ENCODE results near the gene PTPN11. TPM values are rescaled to one million over a fixed set of nuclear protein-coding genes. Genes with fewer than 3 reads are reported as not detected.
"Not testable (repeated sequence)": the region's sequence is repeated elsewhere in the genome, so short reads cannot be mapped to it uniquely, and the experiment has no call there.

The PTPN11 gene
- total RNA-seq, 2 experiments from 2014 or later = 137 to 145 TPM

DNA sequence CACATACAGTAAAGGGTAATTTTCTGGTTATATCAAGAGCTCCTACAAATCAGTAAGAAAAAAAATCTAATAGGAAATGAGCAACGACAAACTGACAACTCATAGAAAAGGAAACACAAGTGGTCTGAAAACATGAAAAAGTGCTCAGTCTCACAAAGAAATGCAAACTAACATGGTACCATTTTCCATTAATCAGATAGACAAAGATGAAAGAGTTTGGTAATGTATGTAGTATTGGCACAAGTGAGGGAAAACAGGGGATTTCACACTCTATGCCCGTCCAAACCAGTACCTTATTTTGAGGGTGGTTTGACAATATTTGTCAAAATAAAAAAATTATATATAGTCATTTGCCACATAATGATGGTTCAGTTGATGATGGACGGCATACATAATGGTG is 13.2 kb downstream of the PTPN11 start:
- H3K27me3 Mint-ChIP-seq = no peaks in the 10 kb centered on the region
- H3K27ac Mint-ChIP-seq = peak overlapping the region; percentile 77
- H3K4me3 Mint-ChIP-seq = peak overlapping the region; percentile 1
- DNase-seq = no peak
- intact Hi-C loops (cut with micrococcal nuclease) = no loop called here
- ChIA-PET CTCF (interaction anchor here (0.6 to 1.2 kb wide), 2 partner anchors 21 to 469 kb away, joined by 3 to 5 read pairs; no protein-coding TSS in a partner anchor), POLR2A (interaction anchor here (0.6 kb wide), 1 partner anchor 796 kb away, joined by 3 read pairs; no protein-coding TSS in a partner anchor)
- H3K9me3 Mint-ChIP-seq = no peaks in the 10 kb centered on the region
- peaks cover 39% of the 10 kb centered on the region for H3K4me1 Mint-ChIP-seq (ENCODE audit: low read depth)
- H3K36me3 Mint-ChIP-seq = peaks cover 5% of the 10 kb centered on the region

DNA sequence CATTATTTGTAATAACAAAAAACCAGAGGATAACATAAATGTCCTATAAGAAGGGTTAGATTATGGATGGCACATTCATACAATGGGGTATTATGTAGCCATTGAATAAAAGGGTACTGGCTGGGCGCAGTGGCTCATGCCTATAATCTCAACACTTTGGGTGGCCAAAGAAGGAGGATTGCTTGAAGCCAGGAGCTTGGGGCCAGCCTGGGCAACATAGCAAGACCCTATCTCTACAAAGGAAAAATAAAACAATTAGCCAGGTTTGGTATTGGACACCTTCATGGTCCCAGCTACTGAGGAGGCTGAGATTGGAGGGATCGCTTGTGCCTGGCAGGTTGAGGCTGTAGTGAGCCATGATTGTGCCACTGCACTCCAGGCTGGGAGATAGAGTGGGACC is 14.8 kb downstream of the PTPN11 start:
- no peak overlapping the region for H3K4me3 Mint-ChIP-seq
- no peak overlapping the region for H3K27ac Mint-ChIP-seq
- peaks cover 3% of the 10 kb centered on the region for H3K36me3 Mint-ChIP-seq
- intact Hi-C loops (cut with micrococcal nuclease) = no loop called here
- H3K9me3 Mint-ChIP-seq = no peaks in the 10 kb centered on the region
- DNase-seq = no peak
- H3K4me1 Mint-ChIP-seq (ENCODE audit: low read depth) = peaks cover 40% of the 10 kb centered on the region
- ChIA-PET POLR2A (no interaction called here), CTCF (no interaction called here)
- no peaks in the 10 kb centered on the region for H3K27me3 Mint-ChIP-seq

DNA sequence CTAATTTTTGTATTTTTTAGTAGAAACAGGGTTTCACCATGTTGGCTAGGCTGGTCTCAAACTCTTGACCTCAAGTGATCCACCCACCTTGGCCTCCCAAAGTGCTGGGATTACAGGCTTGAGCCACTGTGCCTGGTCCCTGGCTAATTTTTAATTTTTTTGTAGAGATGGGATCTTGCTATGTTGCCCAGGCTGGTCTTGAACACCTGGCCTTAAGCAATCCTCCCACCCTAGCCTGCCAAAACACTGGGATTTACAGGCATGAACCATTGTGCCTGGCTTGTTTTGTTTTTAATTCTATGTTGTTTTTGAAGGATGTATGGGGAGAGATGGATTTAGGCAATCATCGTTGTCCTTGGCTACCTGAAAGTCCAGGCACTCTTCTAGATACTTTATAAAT is 19.9 kb downstream of the PTPN11 start:
- H3K27me3 Mint-ChIP-seq; H3K4me3 Mint-ChIP-seq; CTCF ChIA-PET; H3K9me3 Mint-ChIP-seq; H3K36me3 Mint-ChIP-seq; POLR2A ChIA-PET; DNase-seq; intact Hi-C loops (cut with micrococcal nuclease); H3K27ac Mint-ChIP-seq: not testable (repeated sequence)
- H3K4me1 Mint-ChIP-seq (ENCODE audit: low read depth) = peaks cover 13% of the 10 kb centered on the region

DNA sequence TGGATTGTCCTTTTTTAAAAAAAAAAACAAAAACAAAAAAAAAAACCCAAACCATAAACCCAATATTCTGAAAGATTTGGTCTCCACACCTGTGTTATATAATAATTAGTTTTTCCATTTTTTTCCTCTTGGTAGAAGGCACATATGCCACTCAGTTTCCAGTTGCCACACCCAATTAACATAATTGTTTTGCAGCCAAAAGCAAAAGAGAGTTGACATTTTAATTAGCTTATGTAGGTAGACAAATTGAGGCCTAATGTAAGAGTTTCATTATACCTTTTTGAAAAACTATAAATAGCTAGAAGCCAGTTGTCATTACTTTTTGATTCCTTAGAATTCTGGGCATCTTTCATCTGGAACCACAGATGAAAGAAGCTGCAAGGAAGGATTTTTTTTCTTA is 21.0 kb downstream of the PTPN11 start:
- H3K9me3 Mint-ChIP-seq = no peaks in the 10 kb centered on the region
- peaks cover 13% of the 10 kb centered on the region for H3K4me1 Mint-ChIP-seq (ENCODE audit: low read depth)
- no peak for DNase-seq
- no peak overlapping the region for H3K27ac Mint-ChIP-seq
- POLR2A ChIA-PET = no interaction called here
- H3K4me3 Mint-ChIP-seq = no peak overlapping the region
- no peaks in the 10 kb centered on the region for H3K27me3 Mint-ChIP-seq
- CTCF ChIA-PET = interaction anchor here (0.6 kb wide), 1 partner anchor 494 kb away, joined by 3 read pairs; no protein-coding TSS in a partner anchor
- H3K36me3 Mint-ChIP-seq = peaks cover 2% of the 10 kb centered on the region
- intact Hi-C loops (cut with micrococcal nuclease) = no loop called here

DNA sequence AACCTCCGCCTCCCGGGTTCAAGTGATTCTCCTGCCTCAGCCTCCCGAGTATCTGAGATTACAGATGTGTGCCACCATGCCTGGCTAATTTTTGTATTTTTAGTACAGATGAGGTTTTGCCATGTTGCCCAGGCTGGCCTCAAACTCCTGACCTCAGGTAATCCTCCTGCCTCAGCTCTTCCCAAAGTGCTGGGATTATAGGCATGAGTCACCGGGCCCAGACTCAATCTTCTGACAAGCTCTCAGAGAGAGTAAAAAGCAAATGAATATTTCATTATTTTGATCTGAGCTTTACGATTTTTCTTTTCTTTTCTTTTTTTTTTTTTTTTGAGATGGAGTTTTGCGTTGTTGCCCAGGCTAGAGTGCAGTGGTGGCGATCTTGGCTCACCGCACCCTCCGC is 21.9 kb downstream of the PTPN11 start:
- H3K27ac Mint-ChIP-seq; POLR2A ChIA-PET; H3K9me3 Mint-ChIP-seq; H3K4me3 Mint-ChIP-seq; H3K27me3 Mint-ChIP-seq; H3K36me3 Mint-ChIP-seq; CTCF ChIA-PET; H3K4me1 Mint-ChIP-seq (ENCODE audit: low read depth); DNase-seq; intact Hi-C loops (cut with micrococcal nuclease): not testable (repeated sequence)

DNA sequence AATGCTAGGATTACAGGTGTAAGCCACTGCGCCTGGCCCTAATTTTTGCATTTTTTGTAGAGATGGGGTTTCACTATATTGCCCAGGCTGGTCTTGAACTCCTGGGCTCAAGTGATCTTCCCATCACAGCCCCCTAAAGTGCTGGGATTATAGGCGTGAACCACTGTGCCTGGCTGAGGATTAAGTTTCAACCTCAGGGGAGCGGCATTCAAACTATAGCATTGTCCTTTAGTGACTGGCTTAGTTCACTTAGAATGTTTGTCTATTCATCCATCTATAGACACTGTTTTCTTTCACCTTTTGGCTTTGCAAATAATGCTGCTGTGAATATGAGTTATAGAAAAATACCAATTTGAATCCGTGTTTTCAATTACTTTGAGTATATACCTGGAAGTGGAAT is 25.2 kb downstream of the PTPN11 start:
- H3K36me3 Mint-ChIP-seq = peaks cover 8% of the 10 kb centered on the region
- no peak overlapping the region for H3K4me3 Mint-ChIP-seq
- peaks cover 12% of the 10 kb centered on the region for H3K4me1 Mint-ChIP-seq (ENCODE audit: low read depth)
- no peak overlapping the region for H3K27ac Mint-ChIP-seq
- no peaks in the 10 kb centered on the region for H3K27me3 Mint-ChIP-seq
- ChIA-PET CTCF (no interaction called here), POLR2A (no interaction called here)
- no peaks in the 10 kb centered on the region for H3K9me3 Mint-ChIP-seq
- intact Hi-C loops (cut with micrococcal nuclease) = no loop called here
- DNase-seq = no peak

DNA sequence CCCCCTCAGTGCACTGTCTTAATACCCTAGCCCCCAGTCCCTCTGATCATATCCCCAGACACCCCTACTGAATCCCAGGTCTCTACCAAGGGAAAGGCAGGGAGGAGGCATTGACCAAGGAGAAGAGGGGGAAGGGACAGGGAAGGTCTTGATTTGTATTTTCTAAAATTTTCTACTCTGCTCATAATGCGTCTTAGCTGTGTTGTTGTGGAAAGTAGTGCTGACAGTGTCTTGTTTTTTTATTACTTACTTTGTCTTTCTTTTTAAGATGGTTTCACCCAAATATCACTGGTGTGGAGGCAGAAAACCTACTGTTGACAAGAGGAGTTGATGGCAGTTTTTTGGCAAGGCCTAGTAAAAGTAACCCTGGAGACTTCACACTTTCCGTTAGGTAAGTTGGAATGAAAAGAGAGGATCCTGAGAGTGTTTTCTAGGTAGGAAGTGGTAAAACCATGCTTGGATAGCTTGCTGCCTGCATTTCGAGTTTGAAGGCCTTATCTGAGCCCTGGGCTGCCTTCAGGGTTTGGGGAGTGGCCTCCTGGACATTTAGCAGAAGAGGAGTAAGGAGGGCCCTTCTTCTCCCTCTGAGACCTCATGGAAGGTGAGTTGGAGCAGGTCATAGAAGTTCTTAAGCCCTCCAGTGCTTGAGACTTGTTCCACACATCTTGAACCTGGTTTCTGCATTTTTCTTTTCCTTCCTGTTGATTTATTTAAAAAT is 27.4 kb downstream of the PTPN11 start:
- ChIA-PET CTCF (no interaction called here), POLR2A (no interaction called here)
- no peak for DNase-seq
- Mint-ChIP-seq H3K4me3 (no peak overlapping the region), H3K4me1 (ENCODE audit: low read depth) (peaks cover 12% of the 10 kb centered on the region), H3K27me3 (no peaks in the 10 kb centered on the region), H3K36me3 (peaks cover 20% of the 10 kb centered on the region), H3K9me3 (no peaks in the 10 kb centered on the region), H3K27ac (peak overlapping the region; percentile 73)
- intact Hi-C loops (cut with micrococcal nuclease) = no loop called here

DNA sequence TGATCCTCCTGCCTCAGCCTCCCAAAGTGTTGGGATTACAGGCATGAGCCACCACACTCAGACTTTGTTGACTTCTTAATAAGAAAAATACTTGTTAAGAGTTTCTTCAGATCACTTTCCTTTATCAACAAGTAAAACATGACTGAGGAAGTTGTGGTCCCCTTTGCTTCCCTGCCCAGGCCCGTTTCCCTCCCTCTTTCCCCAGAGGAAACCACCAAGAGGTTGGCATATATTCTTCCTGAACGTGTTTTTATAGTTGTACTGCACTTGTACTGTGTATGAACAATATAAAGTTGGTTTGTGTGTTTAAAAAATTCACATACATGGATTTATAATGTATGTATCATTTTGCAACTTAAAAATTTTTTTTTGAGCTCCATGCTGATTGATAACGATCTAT is 28.4 kb downstream of the PTPN11 start:
- no peak for DNase-seq
- no peak overlapping the region for H3K27ac Mint-ChIP-seq
- H3K4me3 Mint-ChIP-seq = no peak overlapping the region
- ChIA-PET CTCF (no interaction called here), POLR2A (no interaction called here)
- peaks cover 22% of the 10 kb centered on the region for H3K36me3 Mint-ChIP-seq
- no peaks in the 10 kb centered on the region for H3K9me3 Mint-ChIP-seq
- H3K4me1 Mint-ChIP-seq (ENCODE audit: low read depth) = peaks cover 12% of the 10 kb centered on the region
- H3K27me3 Mint-ChIP-seq = no peaks in the 10 kb centered on the region
- intact Hi-C loops (cut with micrococcal nuclease) = no loop called here

DNA sequence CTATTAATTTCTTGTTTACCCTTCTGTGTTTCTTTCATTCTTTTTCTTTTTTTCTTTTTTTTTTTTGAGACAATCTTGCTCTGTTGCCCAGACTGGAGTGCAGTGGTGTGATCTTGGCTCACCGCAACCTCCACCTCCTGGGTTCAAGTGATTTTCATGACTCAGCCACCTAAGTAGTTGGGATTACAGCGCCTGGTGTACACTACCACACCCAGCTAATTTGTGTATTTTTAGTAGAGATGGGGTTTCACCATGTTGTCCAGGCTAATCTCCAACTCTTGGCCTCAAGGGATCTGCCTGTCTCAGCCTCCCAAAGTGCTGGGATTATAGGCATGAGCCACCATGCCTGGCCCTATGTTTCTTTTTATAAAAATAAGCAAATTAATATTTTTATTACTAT is 29.4 kb downstream of the PTPN11 start:
- H3K27me3 Mint-ChIP-seq; POLR2A ChIA-PET; H3K4me3 Mint-ChIP-seq; DNase-seq; CTCF ChIA-PET; intact Hi-C loops (cut with micrococcal nuclease); H3K27ac Mint-ChIP-seq; H3K9me3 Mint-ChIP-seq: not testable (repeated sequence)
- Mint-ChIP-seq H3K36me3 (peaks cover 25% of the 10 kb centered on the region), H3K4me1 (ENCODE audit: low read depth) (peaks cover 12% of the 10 kb centered on the region)

DNA sequence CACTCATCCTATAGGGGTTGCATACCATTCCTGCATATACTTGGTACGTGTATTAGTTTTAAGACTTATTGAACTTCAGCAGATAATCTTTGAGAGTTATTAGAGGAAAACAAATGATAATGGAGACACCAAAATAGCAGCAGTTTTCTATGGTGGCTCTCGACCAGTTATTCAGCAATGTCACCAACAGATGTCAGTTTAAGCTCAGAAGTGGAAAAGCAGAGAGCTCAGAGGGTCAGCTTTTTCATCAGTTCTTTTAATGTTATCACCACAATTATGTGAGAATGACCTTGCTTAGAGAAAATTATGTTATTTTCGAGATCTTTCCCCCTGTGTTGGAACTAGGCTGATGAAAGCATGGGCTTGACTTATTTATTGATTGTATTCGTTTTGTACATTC is 32.0 kb downstream of the PTPN11 start:
- Mint-ChIP-seq H3K9me3 (no peaks in the 10 kb centered on the region), H3K4me3 (no peak overlapping the region), H3K27me3 (no peaks in the 10 kb centered on the region), H3K36me3 (peaks cover 36% of the 10 kb centered on the region), H3K27ac (no peak overlapping the region), H3K4me1 (ENCODE audit: low read depth) (peaks cover 12% of the 10 kb centered on the region)
- ChIA-PET POLR2A (no interaction called here), CTCF (interaction anchor here (1.2 kb wide), 1 partner anchor 19 kb away, joined by 4 read pairs; no protein-coding TSS in a partner anchor)
- no peak for DNase-seq
- intact Hi-C loops (cut with micrococcal nuclease) = no loop called here

DNA sequence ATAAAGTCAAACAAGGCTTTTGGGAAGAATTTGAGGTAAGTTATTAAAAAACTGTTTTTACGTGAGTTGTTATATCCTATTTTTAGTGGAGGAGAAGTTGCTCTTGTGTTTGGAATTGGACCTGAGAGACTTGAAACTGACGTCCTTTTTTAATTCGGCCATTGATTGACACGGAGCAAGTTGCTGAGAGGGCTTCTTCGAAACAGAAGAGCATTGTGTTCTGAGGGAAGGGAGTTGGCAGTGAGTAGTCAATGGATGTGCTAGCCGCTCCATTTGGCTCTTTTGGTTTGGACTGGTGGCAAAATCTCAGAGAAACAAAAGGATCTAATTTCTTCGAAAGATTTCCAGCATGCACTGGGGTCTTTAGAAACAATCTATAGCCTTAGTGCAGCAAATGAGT is 37.3 kb downstream of the PTPN11 start:
- Mint-ChIP-seq H3K27ac (no peak overlapping the region), H3K9me3 (no peaks in the 10 kb centered on the region), H3K4me1 (ENCODE audit: low read depth) (peaks cover 3% of the 10 kb centered on the region), H3K27me3 (no peaks in the 10 kb centered on the region), H3K4me3 (no peak overlapping the region), H3K36me3 (peaks cover 52% of the 10 kb centered on the region)
- DNase-seq = no peak
- intact Hi-C loops (cut with micrococcal nuclease) = no loop called here
- POLR2A ChIA-PET = no interaction called here
- CTCF ChIA-PET = no interaction called here

DNA sequence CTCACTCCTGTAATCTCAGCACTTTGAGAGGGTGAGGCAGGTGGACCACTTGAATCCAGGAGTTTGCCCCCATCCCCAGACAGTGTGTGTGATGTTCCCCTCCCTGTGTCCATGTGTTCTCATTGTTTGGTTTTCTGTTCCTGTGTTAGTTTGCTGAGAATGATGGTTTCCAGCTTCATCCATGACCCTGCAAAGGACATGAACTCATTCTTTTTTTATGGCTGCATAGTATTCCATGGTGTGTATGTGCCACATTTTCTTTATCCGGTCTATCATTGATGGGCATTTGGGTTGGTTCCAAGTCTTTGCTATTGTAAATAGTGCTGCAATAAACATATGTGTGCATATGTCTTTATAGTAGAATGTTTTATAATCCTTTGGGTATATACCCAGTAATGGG is 38.4 kb downstream of the PTPN11 start:
- H3K4me1 Mint-ChIP-seq (ENCODE audit: low read depth); CTCF ChIA-PET; DNase-seq; POLR2A ChIA-PET; H3K27ac Mint-ChIP-seq; intact Hi-C loops (cut with micrococcal nuclease); H3K27me3 Mint-ChIP-seq; H3K9me3 Mint-ChIP-seq; H3K4me3 Mint-ChIP-seq: not testable (repeated sequence)
- H3K36me3 Mint-ChIP-seq = peaks cover 52% of the 10 kb centered on the region

DNA sequence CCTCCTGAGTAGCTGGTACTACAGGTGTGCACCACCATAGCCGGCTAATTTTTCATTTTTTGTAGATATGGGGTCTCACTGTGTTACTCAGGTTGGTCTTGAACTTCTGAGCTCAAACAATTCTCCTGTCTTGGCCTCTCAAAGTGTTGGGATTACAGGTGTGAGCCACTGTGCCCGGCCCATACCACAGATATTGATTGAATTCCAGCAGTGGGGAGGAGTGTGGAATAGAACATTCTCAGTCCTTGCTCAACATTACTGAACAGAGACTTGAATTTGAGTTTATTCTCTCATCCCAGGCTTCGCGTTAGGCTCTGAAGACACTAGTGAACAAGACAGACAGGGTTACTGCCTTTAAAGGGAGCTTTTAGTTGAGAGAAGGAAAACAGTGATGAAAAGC is 39.6 kb downstream of the PTPN11 start:
- no peak for DNase-seq
- Mint-ChIP-seq H3K4me1 (ENCODE audit: low read depth) (peaks cover 5% of the 10 kb centered on the region), H3K9me3 (no peaks in the 10 kb centered on the region), H3K36me3 (peaks cover 47% of the 10 kb centered on the region), H3K27ac (no peak overlapping the region), H3K27me3 (no peaks in the 10 kb centered on the region), H3K4me3 (no peak overlapping the region)
- ChIA-PET POLR2A (no interaction called here), CTCF (no interaction called here)
- intact Hi-C loops (cut with micrococcal nuclease) = no loop called here

Data from activated CD4-positive, alpha-beta memory T cell treated with anti-CD3 and anti-CD28 coated beads for 36 hours (primary cell).